GM19193 (cell line): Measurements from ENCODE around the gene ATP2B2.

Source experiments
- POLR2A ChIP-seq: IDR thresholded peaks from 4 replicates; pipeline ENCODE4 v1.6.1; 2011; ENCODE audit not compliant: insufficient read depth, insufficient read length; ENCODE audit errors: extremely low read depth

ATP2B2 gene

DNA sequence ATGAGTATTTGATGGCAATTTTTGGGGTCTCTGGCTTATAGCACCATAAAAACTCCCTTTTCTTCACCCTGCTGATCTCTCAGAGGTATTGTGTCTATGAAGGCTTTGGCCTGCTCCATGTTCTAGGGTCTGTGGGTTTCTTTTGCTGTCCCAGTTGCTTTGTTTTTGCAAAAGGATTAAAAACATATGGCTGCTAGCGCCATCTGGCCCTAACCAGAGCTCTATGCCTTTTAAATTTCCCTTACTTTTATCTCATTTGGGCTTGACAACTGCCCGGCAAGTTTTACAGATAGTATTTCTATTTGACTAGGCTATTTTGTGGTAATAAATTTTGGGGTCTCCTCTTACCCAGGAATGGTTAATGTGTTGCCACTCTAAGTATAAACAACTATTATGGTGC is 206.2 kb downstream of the ATP2B2 start:
- no peak for TF ChIP-seq POLR2A

DNA sequence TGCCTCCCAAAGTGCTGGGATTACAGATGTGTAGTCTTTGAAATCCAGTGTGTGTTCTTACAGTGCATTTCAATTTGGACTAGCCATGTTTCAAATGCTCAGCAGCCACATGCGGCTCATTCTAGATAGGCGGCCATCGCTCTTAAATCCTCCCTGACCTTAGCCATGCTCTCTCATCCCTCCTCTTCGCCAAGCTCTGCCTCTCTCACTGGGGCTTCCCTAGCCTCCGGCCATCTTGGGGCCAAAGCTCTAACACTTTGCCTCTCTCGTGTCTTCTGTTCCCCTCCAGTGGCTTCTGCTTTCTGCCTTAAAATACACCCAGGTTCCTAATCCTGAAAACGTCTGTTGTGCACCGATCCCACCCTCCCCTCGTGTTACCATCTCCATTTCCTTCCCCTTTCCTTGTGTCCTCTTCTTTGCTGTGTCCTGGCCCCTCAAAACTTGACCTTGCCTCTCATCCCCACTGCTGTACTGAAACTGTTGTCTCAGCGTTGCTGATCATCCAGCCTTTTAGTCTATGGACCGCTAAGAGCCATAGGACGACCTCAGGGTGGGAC is 211.3 kb downstream of the ATP2B2 start:
- TF ChIP-seq POLR2A = no peak

GRCh38 chr3:10292505-10293419 is 212.6 kb downstream of the ATP2B2 start, which contains the start of gene GHRL:
GHRL (minus strand) TSS chr3:10292947; CDS start chr3:10290180, 2,767 bp downstream.
- peak; percentile 57 for TF ChIP-seq POLR2A

GRCh38 chr3:10291641-10292040 is 213.7 kb downstream of the ATP2B2 start:
- TF ChIP-seq POLR2A = no peak

- TF ChIP-seq POLR2A = no peak
Measured at GRCh38 chr3:10290481-10291176, 214.8 kb downstream of the ATP2B2 start.

DNA sequence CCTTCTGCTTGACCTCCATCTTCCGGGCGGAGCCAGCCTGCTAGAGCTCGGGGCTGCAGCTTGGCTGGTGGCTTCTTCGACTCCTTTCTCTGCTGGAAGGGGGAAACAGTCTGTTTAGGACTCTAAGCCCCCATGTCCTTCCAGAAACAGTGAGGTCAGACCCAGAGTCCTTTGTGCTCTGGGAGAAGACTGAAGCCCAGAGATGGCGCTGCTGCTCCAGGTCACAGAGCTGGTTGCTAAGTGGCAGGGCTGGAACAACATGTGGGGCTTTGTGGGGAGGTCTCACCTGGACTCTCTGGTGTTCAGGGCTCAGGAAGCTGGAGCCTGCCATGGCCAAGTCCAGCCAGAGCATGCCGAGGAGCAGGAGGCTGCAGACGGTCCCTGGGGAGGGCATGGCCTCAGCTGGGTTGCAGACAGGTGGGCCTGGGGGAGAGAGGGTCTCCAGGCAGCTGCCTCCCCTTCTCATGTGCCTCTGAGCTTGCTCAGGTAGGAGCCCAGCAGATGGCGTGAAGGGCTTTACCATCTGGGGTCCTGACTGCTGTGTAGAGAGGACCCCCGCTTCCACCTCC is 215.5 kb downstream of the ATP2B2 start:
- TF ChIP-seq POLR2A = no peak

GRCh38 chr3:10289077-10289476 is 216.3 kb downstream of the ATP2B2 start:
- TF ChIP-seq POLR2A = no peak

DNA sequence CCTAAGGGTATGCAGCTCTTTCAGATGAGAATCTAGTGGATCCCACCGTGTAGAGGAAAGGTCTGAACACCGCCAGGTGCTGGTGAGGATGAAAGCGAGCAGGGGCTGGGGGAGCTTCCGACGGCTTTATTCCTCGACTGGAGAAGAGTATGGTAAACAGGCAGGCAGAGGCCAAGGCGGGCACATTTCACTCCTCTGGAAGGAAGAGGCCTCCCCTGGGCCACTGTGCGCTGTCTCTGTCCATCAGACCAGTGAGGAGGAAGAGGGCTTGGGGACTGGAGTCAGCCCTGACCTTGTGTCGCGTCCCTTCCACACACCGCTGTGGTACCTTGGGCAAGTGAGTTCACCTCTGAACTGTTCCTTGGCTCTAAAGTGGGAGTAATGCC is 216.8 kb downstream of the ATP2B2 start:
- no peak for TF ChIP-seq POLR2A

DNA sequence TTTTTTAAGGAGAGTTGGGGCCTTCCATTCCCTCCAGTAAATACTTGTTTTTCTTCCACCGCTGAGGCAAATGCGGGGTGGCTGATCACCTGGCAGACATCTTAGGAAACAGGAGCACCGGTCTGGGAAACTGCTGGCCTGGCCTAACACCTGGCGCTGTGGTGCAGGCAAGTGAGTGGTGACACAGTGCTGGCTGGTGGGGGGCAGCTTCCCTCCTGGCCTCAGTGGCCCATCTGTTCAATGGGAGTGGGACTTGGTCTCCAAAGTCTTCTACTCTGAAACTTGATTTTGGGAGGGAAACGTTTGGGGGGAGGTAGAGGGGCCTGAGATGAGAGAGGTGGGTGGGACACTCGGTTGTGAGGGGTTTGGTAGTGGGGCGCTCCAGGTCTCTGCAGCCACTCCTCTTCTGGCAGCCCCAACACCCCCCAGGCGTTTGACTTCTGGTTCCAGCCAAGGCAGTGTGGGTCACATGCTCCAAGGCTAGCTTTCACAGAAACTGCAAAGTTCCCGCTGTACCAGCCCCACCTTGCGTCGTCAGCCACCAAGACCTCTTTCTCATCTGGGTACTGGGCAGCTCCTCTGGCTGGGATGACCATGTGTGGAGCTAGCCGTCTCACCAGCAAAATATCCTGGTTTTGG is 217.3 kb downstream of the ATP2B2 start:
- no peak for TF ChIP-seq POLR2A

- TF ChIP-seq POLR2A = no peak
Measured at GRCh38 chr3:10286596-10287295, 218.6 kb downstream of the ATP2B2 start.

DNA sequence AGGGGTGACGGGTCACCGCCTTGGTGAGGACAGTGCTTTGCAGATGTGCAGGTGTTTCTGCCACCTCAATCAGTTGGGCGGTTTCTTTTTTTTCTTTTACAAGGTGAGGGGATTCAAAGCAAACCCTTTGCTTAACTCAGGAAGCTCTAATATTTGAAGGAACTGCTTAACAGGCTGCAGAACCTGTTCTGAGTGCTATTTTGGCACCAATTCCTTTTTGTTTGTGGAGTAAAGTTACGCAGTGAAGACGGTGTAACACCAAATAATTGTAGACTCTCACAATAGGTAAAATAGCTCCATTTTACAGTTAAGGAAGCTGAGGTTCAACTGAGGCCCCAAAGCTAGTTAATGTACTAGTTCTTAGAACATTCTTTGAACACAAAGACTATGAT is 219.3 kb downstream of the ATP2B2 start:
- TF ChIP-seq POLR2A = no peak

- TF ChIP-seq POLR2A = no peak
Measured at GRCh38 chr3:10285272-10286132, 219.9 kb downstream of the ATP2B2 start.

DNA sequence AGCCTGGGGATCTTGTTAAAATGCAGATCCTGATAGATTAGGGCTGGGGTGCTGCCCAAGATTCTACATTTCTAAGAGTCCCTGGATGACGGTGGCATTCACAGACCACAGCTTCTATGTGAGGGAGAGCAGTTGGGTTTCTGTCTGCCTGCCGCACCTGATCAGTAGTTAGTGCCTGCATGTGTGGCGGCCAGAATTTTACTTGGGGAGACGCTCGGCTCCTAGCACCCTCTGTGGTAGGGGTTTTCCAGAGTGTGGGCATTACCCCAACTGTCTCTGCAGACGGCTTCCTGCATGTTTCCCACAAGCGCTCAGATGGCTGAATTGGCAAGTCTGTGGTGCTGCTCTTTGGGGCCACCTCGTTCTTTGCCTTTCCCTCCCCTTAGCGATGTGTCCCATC is 220.9 kb downstream of the ATP2B2 start:
- no peak for TF ChIP-seq POLR2A

GRCh38 chr3:10283638-10284037 is 221.7 kb downstream of the ATP2B2 start:
- no peak for TF ChIP-seq POLR2A

- TF ChIP-seq POLR2A = no peak
Measured at GRCh38 chr3:10281951-10282350, 223.4 kb downstream of the ATP2B2 start.
